ENCODE data around the gene ADCY5. TPM values are rescaled to one million over a fixed set of nuclear protein-coding genes. Genes with fewer than 3 reads are reported as not detected.
A peak's percentile ranks its signal among the peaks of the same experiment; 100 is the strongest.

Gene ADCY5
- total RNA-seq, 2 donors from 2014 or later = 105 to 163 TPM

DNA sequence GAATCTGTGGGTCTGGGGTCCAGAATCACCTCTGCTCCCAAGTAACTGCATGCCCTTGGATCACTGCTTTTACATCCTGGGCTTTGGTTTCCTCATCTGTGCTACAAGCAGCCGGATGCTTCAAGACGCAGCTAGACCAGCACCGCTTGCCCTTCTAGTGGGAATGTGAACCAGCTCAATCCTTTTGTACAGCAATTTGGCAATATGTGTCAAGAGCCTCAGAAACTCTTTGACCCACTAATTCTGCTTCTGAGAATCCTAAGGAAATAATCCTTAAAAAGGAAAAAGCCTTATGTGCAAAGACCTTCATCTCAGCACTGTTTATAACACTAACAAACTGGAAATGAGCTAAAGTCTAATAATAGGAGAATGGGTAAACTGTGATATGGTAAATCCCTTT lies 48.7 kb downstream of the ADCY5 start:
- TF ChIP-seq, protein P1, sequence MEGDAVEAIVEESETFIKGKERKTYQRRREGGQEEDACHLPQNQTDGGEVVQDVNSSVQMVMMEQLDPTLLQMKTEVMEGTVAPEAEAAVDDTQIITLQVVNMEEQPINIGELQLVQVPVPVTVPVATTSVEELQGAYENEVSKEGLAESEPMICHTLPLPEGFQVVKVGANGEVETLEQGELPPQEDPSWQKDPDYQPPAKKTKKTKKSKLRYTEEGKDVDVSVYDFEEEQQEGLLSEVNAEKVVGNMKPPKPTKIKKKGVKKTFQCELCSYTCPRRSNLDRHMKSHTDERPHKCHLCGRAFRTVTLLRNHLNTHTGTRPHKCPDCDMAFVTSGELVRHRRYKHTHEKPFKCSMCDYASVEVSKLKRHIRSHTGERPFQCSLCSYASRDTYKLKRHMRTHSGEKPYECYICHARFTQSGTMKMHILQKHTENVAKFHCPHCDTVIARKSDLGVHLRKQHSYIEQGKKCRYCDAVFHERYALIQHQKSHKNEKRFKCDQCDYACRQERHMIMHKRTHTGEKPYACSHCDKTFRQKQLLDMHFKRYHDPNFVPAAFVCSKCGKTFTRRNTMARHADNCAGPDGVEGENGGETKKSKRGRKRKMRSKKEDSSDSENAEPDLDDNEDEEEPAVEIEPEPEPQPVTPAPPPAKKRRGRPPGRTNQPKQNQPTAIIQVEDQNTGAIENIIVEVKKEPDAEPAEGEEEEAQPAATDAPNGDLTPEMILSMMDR (IDR thresholded peaks at IDR 0.05) = no peak
- Histone ChIP-seq H3K36me3 (no peaks in the 10 kb centered on the region), H3K27me3 (no peaks in the 10 kb centered on the region), H3K4me1 (peaks cover 0 to 57% of the 10 kb centered on the region in 2 donors), H3K27ac (peak overlapping the region; percentile 91 to 92), H3K9me3 (no peaks in the 10 kb centered on the region), H3K4me3 (no peak overlapping the region)
- no peak for DNase-seq (ENCODE audit: low spot score)

DNA sequence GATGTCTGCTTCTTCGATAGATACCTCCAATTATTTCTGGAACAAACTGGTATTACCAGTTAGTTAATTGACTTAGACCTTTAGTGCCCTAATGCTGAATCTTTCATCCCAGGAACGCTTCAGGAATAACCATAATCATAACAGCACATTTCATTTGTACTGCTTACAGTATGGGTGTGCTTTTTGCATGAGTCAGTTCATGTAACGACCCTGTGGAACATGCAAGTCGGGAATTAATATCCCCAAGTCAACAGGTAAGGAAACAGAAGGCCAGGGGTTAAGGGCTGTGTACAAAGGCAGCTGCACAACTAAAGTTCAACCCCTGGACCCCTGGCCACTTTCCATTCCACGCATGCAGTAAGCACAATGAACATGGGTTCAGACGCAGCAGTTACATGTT lies 49.2 kb downstream of the ADCY5 start:
- H3K9me3 ChIP-seq = no peaks in the 10 kb centered on the region
- H3K36me3 ChIP-seq = no peaks in the 10 kb centered on the region
- TF ChIP-seq, protein P1 (IDR thresholded peaks at IDR 0.05) = no peak
- no peak for DNase-seq (ENCODE audit: low spot score)
- peak overlapping the region; percentile 91 to 92 for H3K27ac ChIP-seq
- H3K27me3 ChIP-seq = no peaks in the 10 kb centered on the region
- no peak overlapping the region for H3K4me3 ChIP-seq
- H3K4me1 ChIP-seq = peaks cover 0 to 57% of the 10 kb centered on the region in 2 donors

- no peak overlapping the region for H3K4me3 ChIP-seq
- no peaks in the 10 kb centered on the region for H3K9me3 ChIP-seq
- H3K27ac ChIP-seq = peak overlapping the region; percentile 91 to 92
- no peaks in the 10 kb centered on the region for H3K36me3 ChIP-seq
- no peaks in the 10 kb centered on the region for H3K27me3 ChIP-seq
- no peak for DNase-seq (ENCODE audit: low spot score)
- TF ChIP-seq, protein P1 (IDR thresholded peaks at IDR 0.05) = no peak
- H3K4me1 ChIP-seq = peaks cover 0 to 56% of the 10 kb centered on the region in 2 donors
Measured at GRCh38 chr3:123397921-123398785, 50.7 kb downstream of the ADCY5 start.

- Histone ChIP-seq H3K4me1 (peaks cover 0 to 66% of the 10 kb centered on the region in 2 donors), H3K36me3 (no peaks in the 10 kb centered on the region), H3K9me3 (no peaks in the 10 kb centered on the region), H3K27me3 (no peaks in the 10 kb centered on the region), H3K27ac (peak overlapping the region; percentile 91 to 92), H3K4me3 (no peak overlapping the region)
- DNase-seq (ENCODE audit: low spot score) = no peak
- TF ChIP-seq, protein P1 (IDR thresholded peaks at IDR 0.05) = no peak
Measured at GRCh38 chr3:123397050-123397590, 51.8 kb downstream of the ADCY5 start.

DNA sequence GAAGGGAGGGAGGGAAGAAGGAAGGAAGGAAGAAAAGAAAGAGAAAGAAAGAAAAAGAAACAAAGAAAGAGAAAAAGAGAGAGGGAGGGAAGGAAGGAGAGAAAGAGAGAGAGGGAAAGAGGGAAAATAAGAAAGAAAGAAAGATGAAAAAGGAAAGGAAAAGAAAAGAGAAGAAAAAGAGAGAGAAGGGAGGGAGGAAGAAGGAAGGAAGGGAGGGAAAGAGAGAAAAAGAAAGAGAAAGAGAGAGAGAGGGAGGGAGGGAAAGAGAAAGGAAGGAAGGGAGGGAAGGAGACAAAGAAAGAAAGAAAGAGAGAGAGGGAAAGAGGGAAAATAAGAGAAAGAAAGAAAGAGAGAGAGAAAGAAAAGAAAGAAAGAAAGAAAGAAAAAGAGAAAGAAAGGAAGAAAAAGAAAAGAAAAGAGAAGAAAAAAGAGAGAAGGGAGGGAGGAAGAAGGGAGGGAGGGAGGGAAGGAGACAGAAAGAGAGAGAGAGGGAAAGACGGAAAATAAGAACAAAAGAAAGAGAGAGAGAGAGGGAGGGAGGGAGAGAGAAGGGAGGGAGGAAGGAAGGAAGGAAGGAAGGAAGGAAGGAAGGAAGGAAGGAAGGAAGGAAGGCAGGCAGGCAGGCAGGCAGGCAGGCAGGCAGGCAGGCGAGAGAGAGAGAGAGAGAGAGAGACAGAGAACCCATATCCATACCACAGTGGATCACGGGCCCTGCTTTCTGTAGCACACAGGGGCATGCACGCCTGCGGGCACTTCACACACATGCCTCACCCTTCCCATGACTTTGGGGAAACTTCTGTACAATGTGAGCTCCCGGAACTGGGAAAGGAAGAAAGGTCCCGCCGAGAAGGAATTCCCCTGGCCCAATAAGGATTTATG lies 52.5 kb downstream of the ADCY5 start:
- no peaks in the 10 kb centered on the region for H3K27me3 ChIP-seq

More for the DNA sequence above, 52.5 kb downstream of the ADCY5 start:
- Histone ChIP-seq H3K4me1 (peaks cover 0 to 73% of the 10 kb centered on the region in 2 donors), H3K9me3 (no peaks in the 10 kb centered on the region), H3K36me3 (no peaks in the 10 kb centered on the region), H3K4me3 (no peak overlapping the region), H3K27ac (peak overlapping the region; percentile 91 to 92)
- TF ChIP-seq, protein P1 (IDR thresholded peaks at IDR 0.05) = no peak
- no peak for DNase-seq (ENCODE audit: low spot score)

Measured in right atrium auricular region (tissue), 2 donors.